ENCODE measurements around the gene SMAD3.

- no peak for TF ChIP-seq ZNF274 (IDR thresholded peaks at IDR 0.05; ENCODE audit: low read depth, low read length)
- no peak for TF ChIP-seq SUZ12 (IDR thresholded peaks at IDR 0.05; ENCODE audit: extremely low read depth, insufficient read depth, insufficient read length)
- TF ChIP-seq YY1 (IDR thresholded peaks at IDR 0.05; ENCODE audit: insufficient read depth, insufficient read length): no peak
Measured at GRCh38 chr15:67134067-67134838, 68.9 kb downstream of the SMAD3 start.
